Caki2 (cell line): ENCODE measurements around the gene ROR1. TPM values are rescaled to one million over a fixed set of nuclear protein-coding genes. Genes with fewer than 3 reads are reported as not detected.

Source experiments
- DNase-seq: peaks from one replicate; pipeline ENCODE4 v3.0.0-alpha.2; 2015; ENCODE audit warnings: low read depth
- in situ Hi-C: cut with HindIII; loops from 2 replicates; pipeline ENCODE4 v1.10.0; 2016; ENCODE audit warnings: low sequenced_read_pairs, low pct_unique_long_range_greater_than_20kb, mixed read lengths
- total RNA-seq: library from RNA; depleted of rRNA; stranded (reverse); fragments of >200 nt; shearing (Covaris generic); gene quantifications from 2 replicates; pipeline ENCODE4 v1.2.3, GENCODE V29; 2014; ENCODE audit warnings: low replicate concordance

ROR1 gene
- total RNA-seq, 1 experiment from 2014 or later, result 3.4 TPM

DNA sequence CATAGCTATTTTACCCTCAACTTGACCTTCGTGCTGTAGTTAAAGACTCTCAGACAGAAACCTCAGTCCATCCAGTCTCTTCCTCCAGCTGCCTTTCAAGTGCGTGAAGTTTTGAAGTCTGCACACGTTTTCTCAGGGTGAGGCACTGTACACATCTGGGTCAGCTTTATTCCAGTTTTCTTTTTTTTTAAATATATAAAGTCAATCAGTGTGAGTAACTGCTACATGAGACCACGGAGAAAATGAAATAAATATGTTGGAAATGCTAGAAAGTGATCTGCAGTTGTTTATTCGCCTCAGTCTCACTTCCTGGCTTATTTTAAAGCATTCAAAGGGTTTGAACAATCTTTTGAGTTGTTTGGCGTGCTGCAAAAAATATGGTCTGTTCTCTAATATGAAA is 135.7 kb downstream of the ROR1 start:
- no peak for DNase-seq
- in situ Hi-C loops, result no loop called here

DNA sequence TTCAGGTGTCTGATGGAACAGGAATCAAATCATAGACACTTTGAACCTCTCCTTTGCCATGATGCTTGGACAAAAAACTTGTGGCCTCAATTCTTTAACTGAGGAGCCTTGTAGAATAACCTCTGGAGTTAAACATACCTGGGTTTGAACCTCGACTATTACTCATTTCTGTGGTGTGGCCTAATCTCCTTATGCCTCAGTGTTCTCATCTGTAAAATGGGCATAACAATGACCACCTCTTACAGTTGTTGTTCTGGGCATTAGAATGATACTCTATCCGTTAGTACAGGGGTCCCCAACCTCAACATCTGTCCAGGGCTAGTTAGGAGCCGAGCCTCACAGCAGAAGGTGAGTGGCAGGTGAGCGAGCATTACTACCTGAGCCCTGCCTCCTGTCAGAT is 137.2 kb downstream of the ROR1 start:
- DNase-seq, result no peak
- in situ Hi-C loops, result no loop called here

DNA sequence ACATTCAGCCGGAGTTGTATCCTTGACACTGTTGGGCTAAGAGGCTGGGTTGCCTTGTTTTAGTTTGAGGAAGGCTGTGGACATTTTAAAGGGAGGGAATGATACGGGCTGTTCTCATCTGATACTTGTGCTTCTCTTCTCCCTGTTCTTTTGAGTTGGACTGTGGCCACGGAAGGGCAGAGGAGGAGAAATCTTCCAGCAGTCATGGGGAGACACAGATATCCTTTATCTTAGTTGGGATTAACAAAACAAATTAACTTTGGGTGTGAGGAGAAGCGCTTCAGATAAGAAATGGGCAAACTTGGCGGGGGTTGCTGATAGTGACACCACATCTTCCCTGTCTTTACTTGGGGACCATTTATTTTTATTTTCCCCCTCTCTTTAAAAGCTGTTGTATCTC is 138.8 kb downstream of the ROR1 start:
- in situ Hi-C loops, result no loop called here
- no peak for DNase-seq

DNA sequence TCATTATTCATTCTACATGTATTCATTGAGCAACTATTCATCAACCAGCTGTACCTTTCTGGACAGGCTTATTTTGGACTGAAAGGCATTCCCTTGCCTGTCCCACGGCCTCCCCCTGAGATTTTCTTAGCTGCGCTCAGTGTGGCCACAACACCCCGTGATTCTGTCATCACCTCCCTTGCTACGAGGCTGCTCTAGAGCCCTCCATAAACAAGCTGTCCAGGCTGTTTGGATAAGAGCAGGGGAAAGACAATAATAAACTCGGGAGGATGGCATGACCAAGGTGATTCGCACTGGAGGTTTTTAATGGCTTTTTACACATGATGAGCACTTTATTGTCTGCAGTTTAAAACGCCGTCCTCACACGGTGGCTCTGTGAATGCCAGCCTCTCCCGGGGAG is 139.7 kb downstream of the ROR1 start:
- DNase-seq, result no peak
- in situ Hi-C loops, result no loop called here

DNA sequence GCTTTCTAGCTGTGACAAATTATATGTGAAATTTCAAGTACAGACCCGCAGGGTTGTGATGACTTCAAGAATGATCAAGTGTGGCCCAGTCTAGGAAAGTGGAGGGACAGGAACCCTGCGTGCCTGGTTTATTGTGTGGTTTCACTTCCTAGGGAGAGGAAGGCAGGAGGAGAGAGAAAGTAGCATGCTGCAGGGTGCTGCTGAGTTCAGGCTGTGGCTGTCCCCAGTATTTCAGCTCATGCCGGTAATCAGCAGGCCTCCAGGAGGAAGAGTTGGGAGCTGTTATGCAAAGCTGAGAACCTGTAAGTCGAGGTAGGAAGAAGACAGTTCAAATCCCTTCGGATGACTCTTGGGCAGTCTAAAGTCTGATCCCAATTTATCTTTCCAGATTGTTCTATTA is 140.4 kb downstream of the ROR1 start:
- in situ Hi-C loops, result no loop called here
- DNase-seq, result no peak

DNA sequence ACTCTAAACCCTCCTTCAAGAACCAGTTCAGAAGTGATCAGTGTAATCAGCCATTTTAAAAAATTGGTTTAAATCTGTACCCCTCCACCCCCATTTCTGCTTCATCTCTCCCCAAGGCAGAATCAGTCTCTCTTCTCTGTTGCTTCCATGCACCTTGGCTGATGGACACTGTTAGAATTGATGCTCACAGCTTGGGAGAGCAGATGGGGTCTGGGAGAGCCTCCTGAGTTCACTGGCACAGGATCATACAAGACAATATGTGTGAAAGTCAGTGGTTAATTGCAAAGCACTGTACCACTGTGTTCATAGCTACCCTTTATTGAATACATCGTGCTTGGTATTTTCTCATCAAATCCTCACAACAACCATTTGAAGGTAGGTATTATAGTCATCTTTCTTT is 140.9 kb downstream of the ROR1 start:
- in situ Hi-C loops, result no loop called here
- DNase-seq, result no peak

DNA sequence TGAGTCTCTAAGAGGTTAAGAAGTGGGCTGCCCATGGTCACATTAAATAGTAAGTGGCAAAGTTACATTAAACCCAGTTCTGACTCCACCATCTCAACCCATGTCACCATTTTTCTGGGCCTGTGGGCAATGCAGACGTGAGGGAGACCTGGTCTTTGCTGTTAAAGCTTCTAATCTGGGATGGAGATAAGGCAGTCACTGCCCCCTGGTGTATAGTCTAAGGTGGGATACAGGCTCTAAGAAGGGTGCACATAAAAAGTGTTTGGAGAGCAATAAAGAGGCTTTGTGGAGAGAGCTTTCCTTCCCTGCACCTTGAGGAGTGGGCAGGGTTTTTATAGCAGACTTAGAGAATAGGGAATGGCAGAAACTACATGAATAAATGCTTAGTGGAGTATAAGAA is 141.3 kb downstream of the ROR1 start:
- no peak for DNase-seq
- in situ Hi-C loops, result no loop called here

DNA sequence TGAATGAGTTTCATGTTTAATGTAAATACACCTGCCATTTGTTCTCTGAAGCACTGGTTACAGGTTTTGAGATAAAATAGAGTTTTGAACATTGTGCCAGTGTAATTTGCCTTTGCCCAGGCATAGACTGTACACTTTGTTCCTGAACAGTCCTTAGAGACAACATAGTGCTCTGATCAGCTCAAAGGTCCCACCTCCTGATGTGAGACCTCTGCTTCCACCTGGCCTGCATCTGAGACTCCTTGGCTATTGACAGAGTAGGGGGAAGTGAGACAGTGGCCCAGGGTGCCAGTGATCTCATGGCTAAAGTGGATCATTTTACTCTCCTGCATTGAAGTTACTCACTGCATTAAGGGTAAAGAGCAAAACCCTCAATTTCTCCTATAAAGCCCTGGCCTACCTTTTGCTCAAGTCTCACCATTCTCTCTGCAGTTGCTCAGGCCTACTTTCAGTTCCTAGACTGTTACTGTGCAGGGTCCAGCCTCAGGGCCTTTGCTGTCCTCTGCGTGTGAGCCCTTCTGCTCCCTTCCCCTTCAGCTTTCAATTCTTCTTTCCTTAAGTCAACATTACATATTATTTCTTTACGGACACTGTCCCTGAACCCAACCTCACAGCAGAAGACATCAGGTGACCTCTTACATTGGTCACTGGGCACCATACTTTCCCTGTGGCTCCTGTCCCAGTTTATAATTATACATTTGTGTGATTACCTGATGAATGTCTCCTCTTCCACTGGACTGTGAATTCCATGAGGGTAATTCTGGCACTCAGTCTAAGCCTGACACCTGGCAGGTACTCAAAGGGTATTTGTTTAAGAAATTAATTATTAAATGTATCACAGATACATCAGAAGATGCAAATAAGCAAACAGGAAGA is 142.9 kb downstream of the ROR1 start:
- in situ Hi-C loops, result no loop called here
- peak; percentile 50 for DNase-seq

DNA sequence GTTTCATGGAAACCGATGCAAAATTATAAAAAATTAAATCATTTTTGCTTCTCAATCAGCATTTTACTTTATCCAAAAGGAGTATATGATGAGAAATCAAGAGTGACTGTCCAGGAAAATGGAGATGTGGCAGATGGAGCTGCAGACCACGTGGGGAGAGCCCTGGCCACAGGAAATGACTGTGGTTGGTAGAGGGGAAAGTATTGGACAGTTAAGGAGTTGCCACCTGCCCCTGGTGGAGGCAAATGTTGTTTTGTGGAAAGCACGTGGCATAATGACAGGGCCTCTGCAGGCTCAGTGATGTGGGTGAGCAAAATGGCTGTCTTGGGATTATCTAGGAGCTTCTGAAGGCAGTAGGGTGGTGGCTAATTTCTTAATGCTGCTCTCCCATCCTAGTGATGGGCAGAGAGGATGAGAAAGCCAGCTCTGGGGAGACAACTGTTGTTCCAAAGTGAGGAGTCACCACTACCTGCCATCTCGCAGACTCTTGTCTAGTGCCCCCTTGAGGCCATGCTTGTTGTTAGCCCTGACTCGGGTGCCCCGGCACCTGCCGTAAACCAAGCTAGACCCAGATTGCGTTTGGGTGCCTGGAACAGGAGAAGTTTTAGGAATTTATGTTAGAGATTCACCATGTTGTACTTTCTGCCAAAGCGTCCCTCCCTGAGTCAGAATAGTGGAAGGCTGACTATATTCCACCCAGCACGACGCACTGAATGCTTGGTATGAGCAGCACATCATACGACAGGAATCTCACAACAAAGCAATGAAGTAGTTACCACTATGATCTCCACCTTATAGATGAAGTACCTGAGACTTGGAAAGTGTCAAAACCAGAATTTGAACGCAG is 144.0 kb downstream of the ROR1 start:
- in situ Hi-C loops, result no loop called here
- DNase-seq, result no peak

DNA sequence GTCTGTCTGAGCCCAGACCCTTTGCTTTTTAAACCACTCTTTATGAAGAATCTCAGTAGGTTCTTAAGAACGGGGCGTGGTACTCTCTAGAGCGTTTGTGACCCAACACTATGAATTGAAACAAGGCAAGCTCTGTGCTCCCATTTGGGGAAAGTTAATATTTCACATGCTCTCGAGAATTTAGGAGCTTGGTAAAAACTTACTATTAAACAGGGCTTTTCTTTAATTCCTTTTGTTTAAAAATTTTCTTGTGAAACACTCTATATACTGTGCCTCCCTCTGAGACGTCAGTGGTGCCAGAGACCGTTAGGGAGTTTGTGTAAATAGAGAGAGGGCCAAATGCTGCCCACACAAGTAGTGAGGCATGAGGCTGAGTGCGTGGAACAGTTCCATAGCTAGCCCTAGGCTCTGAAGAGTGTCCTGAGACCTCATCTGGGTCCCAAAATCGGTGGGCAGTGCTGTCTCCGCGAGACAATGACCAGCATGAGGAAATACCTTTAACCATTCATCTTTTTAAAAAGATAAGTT is 144.7 kb downstream of the ROR1 start:
- in situ Hi-C loops, result no loop called here
- no peak for DNase-seq

DNA sequence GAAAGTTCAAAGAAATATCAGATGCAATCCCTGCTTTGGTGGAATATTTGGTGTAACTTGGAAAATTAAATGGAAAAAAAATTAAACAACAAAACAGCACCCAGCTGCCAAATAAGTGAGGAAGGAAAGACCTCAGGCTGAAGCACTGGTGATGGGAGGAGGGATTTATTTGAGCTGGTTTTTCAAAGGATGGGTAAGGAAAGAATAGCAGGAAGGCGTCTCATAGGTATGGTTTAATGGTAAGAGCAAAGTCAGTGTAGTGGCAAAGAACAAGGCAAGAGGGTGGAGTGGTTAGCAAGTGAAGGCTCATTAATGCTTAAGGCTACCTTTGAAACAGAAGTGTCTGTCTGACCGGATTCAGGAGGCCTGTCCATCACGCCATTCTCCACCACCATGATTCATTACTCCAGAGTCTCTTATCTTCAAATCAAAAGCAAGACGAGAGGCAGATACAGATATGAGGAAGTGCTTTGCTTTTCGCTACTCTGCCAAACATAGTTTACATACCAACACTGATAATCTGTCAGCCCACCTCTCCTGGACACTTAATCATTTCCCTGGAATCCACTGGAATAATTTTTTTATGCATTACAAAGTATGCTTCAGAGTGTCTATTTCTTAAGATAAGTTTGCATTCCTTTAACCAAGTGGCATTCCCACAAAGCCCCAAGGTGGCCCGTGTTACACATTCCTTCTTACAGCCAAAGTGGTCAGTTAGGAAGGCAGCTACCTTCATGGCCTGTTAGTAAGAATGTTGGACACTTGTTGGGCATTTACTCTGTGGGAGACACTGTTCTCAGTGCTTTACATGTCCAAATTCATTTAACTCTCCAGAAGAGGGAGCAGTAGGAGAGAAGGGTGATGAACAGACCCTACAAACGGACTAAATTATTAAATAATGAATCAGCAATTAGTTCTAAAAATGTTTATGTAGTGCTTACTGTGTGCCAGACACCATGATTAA is 146.6 kb downstream of the ROR1 start:
- DNase-seq, result peak; percentile 94

DNA sequence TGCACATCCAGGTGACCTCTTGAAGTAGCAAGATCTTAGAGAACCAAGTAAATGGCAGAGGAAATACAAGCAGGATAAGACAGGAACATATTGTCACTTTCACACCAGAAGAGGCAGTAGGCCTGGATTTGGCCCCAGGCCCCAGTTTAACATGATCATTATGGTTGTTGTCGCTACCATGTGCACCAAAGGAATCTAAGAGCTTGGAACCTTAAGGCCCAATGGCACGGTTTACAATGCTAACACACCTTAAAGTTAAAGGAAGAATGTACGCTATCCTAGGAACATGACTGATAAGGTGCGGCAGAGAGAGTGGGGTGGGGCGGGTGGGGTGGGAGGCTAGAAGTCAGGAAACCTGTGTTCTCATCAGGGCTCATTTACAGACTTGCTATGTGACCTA is 147.5 kb downstream of the ROR1 start:
- in situ Hi-C loops, result no loop called here
- no peak for DNase-seq

More for the DNA sequence above, 146.6 kb downstream of the ROR1 start:
- in situ Hi-C loops, result no loop called here

DNA sequence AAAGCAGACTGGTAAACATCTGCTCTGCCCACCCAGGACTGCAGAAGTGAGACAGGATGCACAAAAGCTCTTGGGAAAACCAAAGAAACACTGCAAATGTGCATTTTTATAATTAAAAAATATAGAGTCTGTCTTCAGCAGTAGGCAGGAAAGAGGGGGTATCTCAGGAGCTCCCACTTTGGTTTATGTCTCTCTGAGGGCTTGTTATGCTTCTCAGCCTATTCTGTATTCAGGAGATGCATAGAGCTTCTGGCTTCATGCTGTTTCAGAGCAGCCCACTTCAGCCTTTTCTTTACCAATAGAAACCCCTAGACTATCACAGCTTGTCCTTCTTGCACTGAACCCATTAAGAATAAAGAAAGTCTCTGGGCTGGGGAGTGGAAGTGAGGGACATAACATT is 148.0 kb downstream of the ROR1 start:
- in situ Hi-C loops, result no loop called here

DNA sequence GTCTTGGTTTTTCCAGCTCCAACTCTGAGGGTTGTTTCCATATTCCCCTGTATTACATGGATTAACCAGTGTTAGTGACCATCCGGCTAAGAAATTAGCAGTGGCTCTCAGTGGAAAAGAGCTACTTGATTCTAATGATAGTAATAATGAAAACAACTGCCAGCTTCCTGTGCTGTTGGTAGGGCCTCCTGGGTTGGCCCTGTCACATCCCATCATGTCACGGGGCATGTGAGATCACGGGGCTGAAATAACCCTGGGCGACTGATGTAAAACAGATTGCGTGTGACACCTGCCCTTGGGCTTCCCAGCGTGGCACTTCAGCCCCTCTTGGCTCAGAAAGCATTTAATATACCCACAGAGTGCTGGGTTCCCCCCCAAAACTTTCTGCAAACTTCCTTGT is 149.0 kb downstream of the ROR1 start:
- DNase-seq, result no peak
- in situ Hi-C loops, result no loop called here

More for the DNA sequence above, 148.0 kb downstream of the ROR1 start:
- DNase-seq, result no peak

DNA sequence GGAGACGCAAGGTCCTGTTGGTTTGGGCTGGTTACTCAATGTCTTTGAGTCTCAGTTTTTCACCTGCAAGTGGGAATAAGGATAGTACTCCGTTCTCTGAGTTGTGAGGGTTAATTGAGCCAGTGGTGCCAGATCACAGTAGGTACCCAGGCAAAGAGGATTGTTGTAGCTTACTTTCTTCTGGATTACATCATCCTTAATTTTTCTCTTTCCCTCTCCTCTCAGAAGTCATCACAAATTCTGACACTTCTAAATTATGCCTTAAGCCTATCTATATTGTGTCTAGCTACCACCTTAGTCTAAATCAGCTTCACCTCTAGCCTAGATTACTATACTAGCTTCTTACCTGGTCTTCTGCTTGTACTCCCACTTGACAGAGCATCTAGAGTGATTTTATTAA is 149.5 kb downstream of the ROR1 start:
- no peak for DNase-seq
- in situ Hi-C loops, result no loop called here

DNA sequence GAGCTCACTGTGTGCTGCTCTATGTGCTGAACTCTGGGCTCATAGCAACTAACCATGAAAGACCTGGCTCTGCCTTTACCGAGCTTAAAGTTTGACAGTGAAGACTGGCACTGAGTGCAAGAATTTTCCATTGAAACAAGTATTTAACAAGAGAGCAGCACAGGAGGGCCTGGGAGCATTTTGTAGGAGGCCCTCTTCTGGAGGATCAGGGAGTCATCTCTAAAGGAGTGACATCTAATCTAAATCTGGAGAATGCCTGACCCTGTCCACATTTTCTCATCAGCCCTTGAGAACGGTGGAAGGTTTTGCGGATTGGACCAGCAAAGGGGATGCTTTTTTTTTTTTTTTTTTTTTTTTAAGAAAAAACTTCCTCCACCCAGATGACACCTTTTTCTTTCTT is 150.8 kb downstream of the ROR1 start:
- no peak for DNase-seq
- in situ Hi-C loops, result no loop called here

DNA sequence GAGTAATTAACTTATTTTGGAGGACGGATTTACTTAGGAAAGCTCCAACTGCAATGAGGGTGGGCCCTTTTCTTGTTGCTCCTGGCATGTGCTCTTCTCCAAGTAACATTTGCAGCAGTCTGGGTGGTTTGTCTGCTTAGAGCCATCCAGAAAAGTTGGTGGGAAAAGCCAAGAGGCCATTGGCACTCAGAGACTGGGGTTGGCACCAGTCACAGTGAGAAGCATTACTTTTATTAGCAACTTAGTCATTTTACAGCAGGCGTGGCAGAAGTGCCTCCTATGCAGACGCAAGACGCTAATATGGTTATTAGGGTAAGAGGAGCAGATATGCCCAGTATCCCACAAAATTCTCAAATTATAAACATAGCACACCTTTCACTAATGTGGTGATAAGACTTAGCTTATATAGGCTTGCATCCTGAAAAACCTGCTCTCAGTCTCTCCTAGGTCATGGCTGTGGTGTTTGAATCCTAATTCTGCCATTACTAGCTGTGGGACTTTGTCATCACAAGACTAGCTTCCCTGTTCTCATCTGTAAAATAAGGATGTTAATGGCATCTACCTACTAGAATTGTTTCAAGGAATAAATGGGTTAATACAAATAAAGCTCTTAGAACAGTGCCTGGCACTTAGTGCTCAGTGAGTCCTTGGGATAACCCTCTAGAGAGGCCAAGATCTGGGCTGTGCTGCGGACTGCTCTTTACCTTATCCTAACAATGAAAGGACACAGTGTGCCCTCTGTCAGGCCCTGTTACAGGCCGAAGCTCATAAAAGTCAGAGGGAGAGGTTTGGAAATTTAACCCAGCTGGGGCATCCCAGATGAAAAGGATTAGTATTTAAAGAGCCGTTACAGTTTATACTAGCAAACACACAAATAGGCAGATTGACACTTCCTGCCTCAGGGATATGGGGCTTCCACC is 154.6 kb downstream of the ROR1 start:
- in situ Hi-C loops, result no loop called here

More for the DNA sequence above, 154.6 kb downstream of the ROR1 start:
- DNase-seq, result no peak
